ENCODE measurements around the gene GNB1L.

GRCh38 chr22:19787849-19788141 lies 66.9 kb downstream of the GNB1L start:
- TF ChIP-seq, protein P1, sequence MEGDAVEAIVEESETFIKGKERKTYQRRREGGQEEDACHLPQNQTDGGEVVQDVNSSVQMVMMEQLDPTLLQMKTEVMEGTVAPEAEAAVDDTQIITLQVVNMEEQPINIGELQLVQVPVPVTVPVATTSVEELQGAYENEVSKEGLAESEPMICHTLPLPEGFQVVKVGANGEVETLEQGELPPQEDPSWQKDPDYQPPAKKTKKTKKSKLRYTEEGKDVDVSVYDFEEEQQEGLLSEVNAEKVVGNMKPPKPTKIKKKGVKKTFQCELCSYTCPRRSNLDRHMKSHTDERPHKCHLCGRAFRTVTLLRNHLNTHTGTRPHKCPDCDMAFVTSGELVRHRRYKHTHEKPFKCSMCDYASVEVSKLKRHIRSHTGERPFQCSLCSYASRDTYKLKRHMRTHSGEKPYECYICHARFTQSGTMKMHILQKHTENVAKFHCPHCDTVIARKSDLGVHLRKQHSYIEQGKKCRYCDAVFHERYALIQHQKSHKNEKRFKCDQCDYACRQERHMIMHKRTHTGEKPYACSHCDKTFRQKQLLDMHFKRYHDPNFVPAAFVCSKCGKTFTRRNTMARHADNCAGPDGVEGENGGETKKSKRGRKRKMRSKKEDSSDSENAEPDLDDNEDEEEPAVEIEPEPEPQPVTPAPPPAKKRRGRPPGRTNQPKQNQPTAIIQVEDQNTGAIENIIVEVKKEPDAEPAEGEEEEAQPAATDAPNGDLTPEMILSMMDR (IDR thresholded peaks at IDR 0.05) = no peak
- no peak for TF ChIP-seq EZH2 (IDR thresholded peaks at IDR 0.05)

All from neural progenitor cell (in vitro differentiated cells).